HEK293T (cell line): ENCODE measurements around the gene SHISA7.

Experiments used
- CTBP1 ChIP-seq: fragments of 450-650 bp; IDR thresholded peaks from 2 replicates; pipeline ENCODE4 v1.6.1; 2016; ENCODE audit warnings: borderline replicate concordance
- NFRKB ChIP-seq: fragments of 450-650 bp; IDR thresholded peaks from 2 replicates; pipeline ENCODE4 v1.6.1; 2016; ENCODE audit warnings: mild to moderate bottlenecking, moderate library complexity
- SP1 ChIP-seq: fragments of 450-650 bp; IDR thresholded peaks from 2 replicates; pipeline ENCODE4 v1.6.1; 2017
- SUZ12 ChIP-seq: fragments of 450-650 bp; IDR thresholded peaks from 2 replicates; pipeline ENCODE4 v1.6.1; 2016; ENCODE audit warnings: mild to moderate bottlenecking
- TARDBP ChIP-seq: fragments of 450-650 bp; IDR thresholded peaks from 2 replicates; pipeline ENCODE4 v1.6.1; 2016
- TF ChIP-seq, protein P1 (sequence below): fragments of 450-650 bp; IDR thresholded peaks from 2 replicates; pipeline ENCODE4 v1.6.1; 2016

DNA sequence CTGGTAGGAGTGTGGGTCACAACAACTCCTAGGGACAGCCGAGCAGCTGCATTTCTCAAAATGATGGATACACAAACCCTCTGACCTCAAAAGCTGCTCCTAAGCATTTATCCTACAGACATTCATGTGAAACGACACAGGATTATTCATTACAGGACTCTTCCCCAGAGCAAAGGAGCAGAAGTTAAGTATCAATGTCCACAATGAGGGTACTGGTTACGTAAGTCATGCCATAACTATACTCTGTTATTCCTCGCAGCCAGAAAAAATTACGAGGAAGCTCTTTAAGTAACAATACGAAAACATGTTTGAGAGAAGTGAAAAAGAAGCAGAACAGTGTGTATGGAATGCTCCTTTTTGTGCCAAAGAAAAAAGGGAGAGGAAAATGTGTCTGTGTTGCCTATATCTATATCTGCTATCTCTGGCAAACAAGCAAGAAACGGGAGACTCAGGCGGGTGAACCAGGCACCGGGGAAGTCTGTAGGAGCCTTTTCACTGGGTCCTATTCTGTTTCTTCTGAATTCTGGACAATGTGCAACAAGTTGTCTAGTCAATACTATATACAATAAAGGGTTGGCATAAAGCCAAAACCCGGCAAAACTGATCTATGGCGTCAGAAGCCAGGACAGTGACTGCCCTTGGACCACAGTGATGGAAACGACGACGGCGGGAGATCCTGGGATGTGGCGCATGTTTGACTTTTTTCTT, 17.0 kb upstream of the SHISA7 start:
- TF ChIP-seq NFRKB (no peak), TARDBP (no peak), CTBP1 (no peak), SP1 (no peak), SUZ12 (no peak)
- TF ChIP-seq, protein P1, sequence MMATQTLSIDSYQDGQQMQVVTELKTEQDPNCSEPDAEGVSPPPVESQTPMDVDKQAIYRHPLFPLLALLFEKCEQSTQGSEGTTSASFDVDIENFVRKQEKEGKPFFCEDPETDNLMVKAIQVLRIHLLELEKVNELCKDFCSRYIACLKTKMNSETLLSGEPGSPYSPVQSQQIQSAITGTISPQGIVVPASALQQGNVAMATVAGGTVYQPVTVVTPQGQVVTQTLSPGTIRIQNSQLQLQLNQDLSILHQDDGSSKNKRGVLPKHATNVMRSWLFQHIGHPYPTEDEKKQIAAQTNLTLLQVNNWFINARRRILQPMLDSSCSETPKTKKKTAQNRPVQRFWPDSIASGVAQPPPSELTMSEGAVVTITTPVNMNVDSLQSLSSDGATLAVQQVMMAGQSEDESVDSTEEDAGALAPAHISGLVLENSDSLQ, result no peak
